Esophagus muscularis mucosa (tissue), 4 donors: ENCODE results near the gene OLFML3. TPM values are rescaled to one million over a fixed set of nuclear protein-coding genes. Genes with fewer than 3 reads are reported as not detected.
A peak's percentile ranks its signal among the peaks of the same experiment; 100 is the strongest.
"Not testable (repeated sequence)": the region's sequence is repeated elsewhere in the genome, so short reads cannot be mapped to it uniquely, and the experiment has no call there.

ENCODE experiments used
- DNase-seq: peaks from one replicate; pipeline ENCODE4 v3.0.0-alpha.2; 2017; ENCODE audit errors: extremely low spot score
- H3K27ac ChIP-seq, 4 donors: fragments of 200-600 bp; sonication (generic); replicated peaks in 1 of 4; 1 replicate in 3 of 4; 2 replicates in 1 of 4; pipeline ENCODE4 v1.5.1; 2016 to 2019; ENCODE audit warnings: mild to moderate bottlenecking in 1 of 4
- H3K27me3 ChIP-seq, 4 donors: fragments of 200-600 bp; sonication (generic); one replicate each; pipeline versions ENCODE4 v1.5.1 to v1.6.0; 2016 to 2019
- H3K36me3 ChIP-seq, 4 donors: fragments of 200-600 bp; sonication (generic); one replicate each; pipeline ENCODE4 v1.5.1; 2016 to 2019
- H3K4me1 ChIP-seq, 4 donors: fragments of 200-600 bp; sonication (generic); one replicate each; pipeline ENCODE4 v1.5.1; 2016 to 2019
- H3K4me3 ChIP-seq, 4 donors: fragments of 200-600 bp; sonication (generic); 1 replicate in 2 of 4; 2 replicates in 2 of 4; pipeline ENCODE4 v1.5.1; 2016 to 2019; ENCODE audit warnings: mild to moderate bottlenecking in 4 of 4, moderate library complexity in 1 of 4
- H3K9me3 ChIP-seq, 4 donors: fragments of 200-600 bp; sonication (generic); 1 replicate in 3 of 4; 2 replicates in 1 of 4; pipeline ENCODE4 v1.5.1; 2016 to 2019
- EP300 ChIP-seq: sonication (generic); formaldehyde crosslinking; IDR thresholded peaks from one replicate; pipeline ENCODE4 v1.6.1; 2017; ENCODE audit warnings: antibody characterized with exemption
- POLR2A ChIP-seq: fragments of 450-650 bp; IDR thresholded peaks from one replicate; pipeline ENCODE4 v1.6.1; 2017; ENCODE audit warnings: antibody characterized with exemption, moderate library complexity, mild to moderate bottlenecking, low read depth
- POLR2AphosphoS5 ChIP-seq, 2 donors: sonication (generic); formaldehyde crosslinking; IDR thresholded peaks; one replicate each; pipeline ENCODE4 v1.6.1; 2017; ENCODE audit warnings: antibody characterized with exemption in 2 of 2
- WGBS: methylation state at CpG from one replicate; pipeline ENCODE4 v1.1.5; 2018; 5-methylcytosine and 5-hydroxymethylcytosine counted together
- intact Hi-C: fragments of 100-400 bp; cut with DNase I; formaldehyde crosslinking; loops from one replicate; pipeline ENCODE4 v1.15.1; 2023
- total RNA-seq, 4 donors: library from RNA; depleted of rRNA; stranded (reverse); fragments of >200 nt; gene quantifications; one replicate each; pipeline versions ENCODE4 v1.1.0 to v1.2.1, GENCODE V29; 2016
- TF ChIP-seq, protein P1 (sequence below), 3 experiments: fragments of 200-600 bp in 2 of 3; fragments of 450-650 bp in 1 of 3; sonication (generic) in 2 of 3; IDR thresholded peaks; one replicate each; pipeline ENCODE4 v1.5.1; 2017 to 2019; ENCODE audit warnings: antibody characterized with exemption in 3 of 3, mild to moderate bottlenecking in 2 of 3, moderate library complexity in 1 of 3

OLFML3 gene
- total RNA-seq, 4 donors from 2014 or later, result 57.7 to 109 (median 67.4) TPM

DNA sequence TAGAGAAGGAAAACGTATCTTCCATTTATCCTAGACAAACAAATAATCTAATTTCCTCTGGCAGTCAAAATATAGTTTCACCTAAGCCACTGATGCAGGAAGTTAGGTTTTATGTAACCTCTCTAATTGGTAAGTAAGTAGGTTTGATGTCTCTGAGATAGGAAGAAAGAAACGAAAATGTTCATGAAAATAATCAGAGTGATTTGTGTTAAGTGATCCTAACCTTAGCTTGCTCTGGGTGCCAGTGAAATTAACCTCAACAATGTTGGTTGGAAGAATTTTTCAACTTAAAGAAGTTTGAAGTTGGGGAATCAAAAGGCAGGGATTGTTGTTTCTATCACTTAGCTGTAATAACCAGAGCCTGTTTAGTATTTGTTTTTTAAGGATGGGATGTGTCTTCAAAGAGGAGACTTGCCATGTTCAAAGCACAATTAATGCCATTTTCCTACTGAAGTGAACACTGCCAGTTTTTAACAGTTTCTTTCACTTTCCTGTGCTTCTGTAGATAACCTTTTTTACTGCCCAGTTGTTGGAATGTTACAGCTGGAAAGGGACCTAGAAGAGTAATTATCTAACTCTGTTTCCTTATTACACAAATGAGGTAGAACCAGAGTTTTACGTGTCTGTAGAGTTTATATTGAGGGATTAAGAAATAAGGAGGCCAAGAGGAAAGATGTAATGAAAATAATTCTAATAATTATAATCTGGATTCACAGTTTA is 31.7 kb upstream of the OLFML3 start:
- peak overlapping the region; percentile 35 to 59 (median 58) for H3K27ac ChIP-seq
- peaks cover 27 to 77% (median 65%) of the 10 kb centered on the region in 4 donors for H3K4me1 ChIP-seq
- TF ChIP-seq EP300 (no peak), POLR2A (no peak), POLR2AphosphoS5 (IDR thresholded peaks at IDR 0.05) (no peak)
- TF ChIP-seq, protein P1, sequence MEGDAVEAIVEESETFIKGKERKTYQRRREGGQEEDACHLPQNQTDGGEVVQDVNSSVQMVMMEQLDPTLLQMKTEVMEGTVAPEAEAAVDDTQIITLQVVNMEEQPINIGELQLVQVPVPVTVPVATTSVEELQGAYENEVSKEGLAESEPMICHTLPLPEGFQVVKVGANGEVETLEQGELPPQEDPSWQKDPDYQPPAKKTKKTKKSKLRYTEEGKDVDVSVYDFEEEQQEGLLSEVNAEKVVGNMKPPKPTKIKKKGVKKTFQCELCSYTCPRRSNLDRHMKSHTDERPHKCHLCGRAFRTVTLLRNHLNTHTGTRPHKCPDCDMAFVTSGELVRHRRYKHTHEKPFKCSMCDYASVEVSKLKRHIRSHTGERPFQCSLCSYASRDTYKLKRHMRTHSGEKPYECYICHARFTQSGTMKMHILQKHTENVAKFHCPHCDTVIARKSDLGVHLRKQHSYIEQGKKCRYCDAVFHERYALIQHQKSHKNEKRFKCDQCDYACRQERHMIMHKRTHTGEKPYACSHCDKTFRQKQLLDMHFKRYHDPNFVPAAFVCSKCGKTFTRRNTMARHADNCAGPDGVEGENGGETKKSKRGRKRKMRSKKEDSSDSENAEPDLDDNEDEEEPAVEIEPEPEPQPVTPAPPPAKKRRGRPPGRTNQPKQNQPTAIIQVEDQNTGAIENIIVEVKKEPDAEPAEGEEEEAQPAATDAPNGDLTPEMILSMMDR (IDR thresholded peaks at IDR 0.05), result no peak
- DNase-seq, result no peak
- intact Hi-C loops, result loop anchor here (5.0 to 10.0 kb wide), 2 partner anchors 45 to 113 kb away; partner anchors contain the start of gene AP4B1
- H3K4me3 ChIP-seq, result peak overlapping the region in 1 of 4 donors; percentile 2
- no peaks in the 10 kb centered on the region for H3K9me3 ChIP-seq
- H3K36me3 ChIP-seq, result peaks cover 0 to 10% (median 5%) of the 10 kb centered on the region in 4 donors
- WGBS, result 10% methylated on average over 3 of the region's 3 CpGs
- H3K27me3 ChIP-seq, result no peaks in the 10 kb centered on the region

DNA sequence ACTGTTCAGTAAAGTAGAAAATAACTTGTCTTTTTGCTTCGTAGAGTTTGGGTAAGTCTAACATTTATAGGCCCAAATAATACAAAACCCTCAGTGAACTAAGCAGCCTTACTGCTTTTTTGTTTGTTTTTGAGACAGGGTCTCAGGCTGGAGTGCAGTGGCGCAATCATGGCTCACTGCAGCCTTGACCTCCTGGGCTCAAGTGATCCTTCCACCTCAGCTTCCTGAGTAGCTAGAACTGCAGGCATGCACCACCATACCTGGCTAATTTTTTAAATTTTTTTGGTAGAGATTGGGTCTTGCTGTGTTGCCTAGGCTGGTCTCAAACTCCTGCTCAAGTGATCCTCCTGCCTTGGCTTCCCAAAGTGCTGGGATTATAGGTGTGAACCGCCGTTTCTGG is 31.1 kb upstream of the OLFML3 start:
- H3K9me3 ChIP-seq, DNase-seq, H3K27me3 ChIP-seq, H3K4me3 ChIP-seq: not testable (repeated sequence)
- WGBS, result 75% methylated on average over 4 of the region's 4 CpGs
- Histone ChIP-seq H3K4me1 (peaks cover 27 to 73% (median 64%) of the 10 kb centered on the region in 4 donors), H3K27ac (peak overlapping the region; percentile 35 to 59 (median 58)), H3K36me3 (peaks cover 0 to 10% (median 5%) of the 10 kb centered on the region in 4 donors)
- intact Hi-C loops, result loop anchor here (5.0 to 10.0 kb wide), 2 partner anchors 46 to 113 kb away; partner anchors contain the start of gene AP4B1

DNA sequence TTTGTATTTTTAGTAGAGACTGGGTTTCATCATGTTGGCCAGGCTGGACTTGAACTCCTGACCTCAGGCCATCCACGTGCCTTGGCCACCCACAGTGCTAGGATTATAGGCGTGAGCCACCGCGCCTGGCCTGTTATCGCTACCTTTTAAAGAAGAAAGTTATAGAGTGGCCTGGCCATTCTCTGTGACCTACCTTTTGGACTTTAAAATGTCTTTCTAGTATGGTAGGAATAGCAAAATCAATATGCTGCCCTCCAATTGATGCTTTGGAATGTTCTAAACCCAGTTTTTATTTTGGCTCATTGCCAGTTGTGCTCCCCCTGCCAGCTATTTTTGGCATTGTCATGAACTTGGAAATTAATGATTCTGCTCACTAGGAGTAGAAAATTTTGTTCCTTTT is 30.3 kb upstream of the OLFML3 start:
- no peak for DNase-seq
- intact Hi-C loops, result loop anchor here (5.0 to 10.0 kb wide), 2 partner anchors 47 to 114 kb away; partner anchors contain the start of gene AP4B1
- Histone ChIP-seq H3K4me1 (peaks cover 27 to 73% (median 67%) of the 10 kb centered on the region in 4 donors), H3K9me3 (no peaks in the 10 kb centered on the region), H3K4me3 (no peak overlapping the region), H3K27me3 (no peaks in the 10 kb centered on the region), H3K27ac (peak overlapping the region; percentile 35 to 59 (median 58)), H3K36me3 (peaks cover 0 to 19% (median 6%) of the 10 kb centered on the region in 4 donors)
- WGBS, result 61% methylated on average over 5 of the region's 5 CpGs
- peak in 1 of 2 donors; percentile 47 for TF ChIP-seq POLR2AphosphoS5 (IDR thresholded peaks at IDR 0.05)
- TF ChIP-seq, protein P1 (IDR thresholded peaks at IDR 0.05), result peak in 1 of 3 experiments; percentile 33
- TF ChIP-seq EP300, result no peak
- TF ChIP-seq POLR2A, result no peak

DNA sequence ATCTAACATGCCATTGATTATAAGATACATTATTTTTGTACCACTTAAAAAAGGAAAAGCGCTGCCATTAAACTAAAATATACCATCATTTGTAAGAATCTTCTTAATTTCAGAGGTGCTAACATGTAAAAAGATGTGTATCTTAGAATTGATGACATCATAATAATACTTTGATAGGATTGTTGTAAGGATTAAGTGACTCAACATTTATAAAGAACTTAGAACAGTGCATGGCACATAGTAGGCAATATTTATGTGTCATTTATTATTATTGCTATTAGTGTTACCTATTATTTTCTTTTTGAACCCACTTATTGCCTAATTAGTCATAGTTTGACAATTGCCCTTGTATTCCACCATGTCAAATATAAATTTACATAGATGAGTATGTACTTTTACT is 28.4 kb upstream of the OLFML3 start:
- Histone ChIP-seq H3K27ac (no peak overlapping the region), H3K36me3 (peaks cover 0 to 28% (median 16%) of the 10 kb centered on the region in 4 donors), H3K9me3 (no peaks in the 10 kb centered on the region), H3K27me3 (no peaks in the 10 kb centered on the region), H3K4me1 (peaks cover 27 to 66% (median 64%) of the 10 kb centered on the region in 4 donors), H3K4me3 (no peak overlapping the region)
- TF ChIP-seq, protein P1 (IDR thresholded peaks at IDR 0.05), result no peak
- TF ChIP-seq EP300 (no peak), POLR2A (no peak), POLR2AphosphoS5 (IDR thresholded peaks at IDR 0.05) (no peak)
- no peak for DNase-seq
- 95% methylated on average over 1 of the region's 1 CpG for WGBS
- intact Hi-C loops, result no loop called here

DNA sequence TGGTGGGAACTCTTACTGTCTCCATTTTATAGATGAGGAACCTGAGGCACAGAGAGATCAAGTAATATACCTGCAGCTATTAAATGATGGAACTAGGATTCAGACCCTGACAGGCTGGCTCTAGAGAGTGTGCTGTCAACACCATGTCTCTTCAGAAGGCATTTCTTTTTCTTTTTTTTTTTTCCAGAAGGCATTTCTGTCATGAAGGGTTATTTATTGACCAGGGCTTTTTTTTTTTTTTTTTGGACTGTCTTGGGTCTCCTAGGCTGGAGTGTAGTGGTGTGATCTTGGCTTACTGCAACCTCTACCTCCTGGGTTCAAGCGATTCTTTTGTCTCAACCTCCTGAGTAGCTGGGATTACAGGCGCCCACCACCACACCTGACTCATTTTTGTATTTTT is 27.6 kb upstream of the OLFML3 start:
- H3K9me3 ChIP-seq, result no peaks in the 10 kb centered on the region
- intact Hi-C loops, result no loop called here
- H3K27me3 ChIP-seq, result no peaks in the 10 kb centered on the region
- H3K4me1 ChIP-seq, result peaks cover 24 to 58% (median 56%) of the 10 kb centered on the region in 4 donors
- no peak overlapping the region for H3K27ac ChIP-seq
- H3K4me3 ChIP-seq, result no peak overlapping the region
- WGBS, result 93% methylated on average over 2 of the region's 2 CpGs
- DNase-seq, result no peak
- TF ChIP-seq, protein P1 (IDR thresholded peaks at IDR 0.05), result no peak
- peaks cover 7 to 36% (median 24%) of the 10 kb centered on the region in 4 donors for H3K36me3 ChIP-seq
